HG02852 (cell line): ENCODE results near the gene TTC7B.

Experiments
- ATAC-seq: cut with Tn5 transposase; IDR thresholded peaks from one replicate; pipeline ENCODE4 v1.9.1; 2021; ENCODE audit warnings: mild to moderate bottlenecking, moderate library complexity; ENCODE audit not compliant: unreplicated experiment

Gene TTC7B

DNA sequence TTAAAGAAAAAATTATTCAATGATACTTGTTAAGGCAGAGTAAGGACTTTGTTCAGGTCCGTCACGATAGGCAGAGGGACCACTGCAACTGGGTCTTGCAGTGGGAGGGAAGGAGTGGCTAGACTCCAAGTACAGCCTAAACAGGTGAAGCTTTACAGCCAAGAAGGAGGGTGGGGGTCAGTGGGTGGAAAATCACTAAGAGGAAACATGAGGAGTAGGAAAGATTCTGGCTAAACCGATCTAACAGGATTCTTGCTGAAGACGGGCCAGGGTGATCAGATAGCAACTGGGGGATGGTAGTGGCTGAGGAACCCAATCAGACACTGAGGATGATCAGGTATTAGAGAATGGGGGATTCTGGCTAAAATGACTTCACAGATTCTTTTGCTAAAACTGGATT is 100.2 kb downstream of the TTC7B start:
- no peak for ATAC-seq

DNA sequence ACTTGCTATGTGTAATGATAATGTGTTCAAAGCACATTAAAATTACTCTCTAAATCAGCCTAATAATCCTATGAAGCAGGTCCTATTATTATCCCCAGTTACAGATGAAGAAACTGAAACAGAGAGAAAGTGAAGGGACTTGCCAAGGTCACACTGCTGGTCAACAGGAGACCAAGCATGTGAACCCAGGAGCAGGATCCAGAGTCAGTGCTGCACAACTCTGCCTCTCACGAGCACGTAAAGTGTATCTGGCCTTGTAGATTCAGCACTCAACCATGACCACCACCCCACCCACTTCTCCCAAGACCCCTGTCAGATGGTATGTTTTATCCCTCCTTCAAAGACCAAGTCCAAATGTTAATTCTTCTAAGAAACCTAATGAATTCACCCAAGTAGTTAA is 100.7 kb downstream of the TTC7B start:
- ATAC-seq: no peak

DNA sequence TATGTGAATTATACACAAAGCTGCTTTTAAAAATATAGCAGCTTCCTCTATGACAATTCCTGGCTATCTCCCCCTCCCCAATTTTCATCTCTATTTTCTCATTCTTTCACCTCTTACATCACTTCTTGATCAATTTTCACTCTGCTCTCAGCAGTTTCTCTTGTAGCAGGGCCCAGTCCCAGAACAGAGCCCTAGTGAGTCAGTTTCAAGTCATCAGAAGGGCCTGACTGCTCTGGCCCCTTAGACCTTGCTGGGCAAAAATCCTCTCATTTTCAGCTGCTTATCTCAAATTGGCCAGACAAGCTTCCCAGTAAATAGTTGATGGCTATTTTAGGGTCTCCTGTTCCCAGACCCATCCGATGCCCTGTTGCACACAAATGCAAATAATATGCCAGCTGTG is 101.4 kb downstream of the TTC7B start:
- ATAC-seq: no peak

DNA sequence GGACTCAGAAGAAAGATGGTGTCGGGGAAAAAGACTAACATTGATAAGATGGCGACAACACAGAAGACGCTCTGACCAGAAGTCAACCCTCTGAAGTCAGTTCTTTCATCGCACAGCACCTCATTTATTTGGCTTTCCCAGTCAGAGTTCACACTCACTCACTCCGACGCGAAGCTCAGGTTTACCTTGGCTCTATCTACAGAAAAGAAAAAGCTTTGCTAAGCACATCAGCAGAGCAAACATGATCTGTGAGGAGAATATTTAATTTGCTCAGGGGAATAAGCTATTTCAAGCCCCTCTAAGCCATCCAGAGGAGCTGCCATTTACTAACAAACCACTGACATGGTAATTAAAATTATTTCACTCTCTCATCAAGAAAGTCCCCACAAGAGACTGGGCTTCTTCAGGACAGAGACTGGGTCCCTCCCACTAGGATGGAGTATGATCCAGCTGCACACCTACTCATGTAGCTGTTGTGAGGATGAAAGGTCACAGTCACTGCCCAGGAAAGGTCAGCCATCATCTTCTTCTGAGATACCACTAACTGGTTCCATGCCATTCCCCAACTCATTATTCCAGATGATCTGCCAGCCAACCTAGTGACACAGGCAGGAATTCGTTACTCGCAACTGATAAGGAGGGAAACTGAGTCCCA is 111.4 kb downstream of the TTC7B start:
- ATAC-seq: no peak

DNA sequence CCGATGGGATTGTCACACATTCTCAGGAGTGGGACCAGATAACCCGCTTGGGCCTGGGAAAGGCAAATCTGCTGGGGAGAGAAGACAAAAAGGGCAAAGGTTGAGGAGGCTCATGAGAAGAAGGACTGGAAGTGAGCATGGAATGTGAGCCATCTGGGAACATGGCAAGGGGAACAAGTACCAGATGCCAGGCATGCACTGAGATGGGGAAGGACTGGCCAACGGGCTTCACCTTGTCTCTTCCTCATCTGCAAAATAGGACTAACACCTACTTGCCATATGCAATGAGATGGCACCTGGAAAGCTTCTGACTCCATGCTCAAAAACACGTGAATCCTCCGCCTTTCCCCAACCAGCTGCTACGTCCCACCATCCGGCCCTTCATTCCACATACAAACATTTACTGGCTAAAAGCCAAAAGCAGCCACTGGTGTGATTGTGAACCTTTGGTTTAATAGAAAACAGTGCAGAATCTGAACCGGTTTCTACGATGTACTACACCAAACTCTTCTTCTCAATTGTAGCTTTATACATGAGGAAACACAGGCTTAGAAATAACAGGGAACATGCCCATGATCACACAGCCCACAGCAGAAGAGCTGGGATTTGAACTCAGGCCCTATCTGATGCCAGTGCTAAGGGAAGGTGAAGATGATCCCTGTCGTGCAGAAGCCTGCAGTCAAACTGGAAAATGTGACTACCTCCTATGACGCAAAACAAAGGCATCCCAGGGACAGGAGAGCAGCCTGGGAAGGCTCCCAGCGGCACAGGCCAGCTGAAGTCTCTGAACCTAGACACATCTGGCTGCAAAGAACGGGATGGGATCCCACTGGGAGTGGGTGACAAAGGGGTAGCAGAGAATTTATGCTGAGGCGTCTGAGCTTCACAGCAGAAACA is 112.1 kb downstream of the TTC7B start:
- ATAC-seq: no peak

DNA sequence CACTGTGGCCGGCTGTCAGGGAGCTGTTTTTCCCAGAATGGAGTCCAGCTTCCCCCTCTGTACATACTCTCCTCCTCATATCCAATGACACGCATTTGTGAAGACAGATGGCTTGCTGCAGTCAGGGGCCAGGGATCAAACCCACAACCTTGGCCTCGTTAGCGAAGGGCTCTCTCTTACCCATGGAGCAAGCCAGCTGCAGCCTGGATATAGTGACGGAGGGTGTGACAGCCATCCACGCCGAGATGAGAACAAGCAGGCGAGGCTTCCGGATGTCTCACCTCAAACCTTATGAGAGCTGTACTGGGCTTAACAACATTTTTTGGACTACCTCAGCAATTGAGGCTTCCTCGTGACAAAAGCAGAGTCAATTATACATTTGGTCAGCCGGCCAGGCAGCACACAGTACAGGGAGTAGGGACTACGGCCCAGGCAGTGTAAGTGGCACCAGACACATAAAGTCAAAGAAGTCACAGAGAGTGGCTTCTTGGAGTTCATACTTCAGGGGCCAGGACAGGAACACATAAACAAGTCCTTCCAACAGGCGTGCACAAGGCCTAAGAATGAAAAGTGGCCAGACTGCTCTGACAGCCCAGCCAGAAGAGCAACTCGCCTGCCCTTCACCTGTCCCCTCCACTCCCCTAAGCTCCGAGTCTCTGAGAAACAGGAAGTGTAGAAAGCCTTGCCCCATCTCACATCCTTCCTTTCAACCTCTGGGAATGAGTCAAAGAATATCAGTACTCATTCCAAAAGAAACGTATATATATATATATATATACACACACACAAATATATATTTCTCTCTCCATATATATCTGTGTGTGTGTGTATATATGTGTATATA is 115.1 kb downstream of the TTC7B start:
- no peak for ATAC-seq

DNA sequence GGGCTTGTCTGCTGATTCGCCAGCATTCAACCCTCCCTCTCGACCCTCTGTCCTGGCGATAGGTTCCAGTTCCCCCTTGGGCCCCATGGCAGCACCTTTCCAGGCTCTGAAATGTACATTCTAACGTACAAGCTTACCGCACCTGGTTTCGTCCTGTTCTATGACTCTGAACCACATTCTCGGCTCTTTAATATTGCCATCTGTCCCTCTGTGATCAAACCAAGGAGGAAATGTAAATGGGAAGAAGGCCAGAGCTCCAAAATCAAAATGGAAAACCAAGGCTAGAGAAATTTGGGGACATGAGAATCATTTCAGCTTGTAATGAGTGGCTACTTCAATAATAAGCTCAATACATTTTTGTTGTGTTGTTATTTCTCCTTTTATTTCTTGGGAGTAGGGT is 117.2 kb downstream of the TTC7B start:
- no peak for ATAC-seq

DNA sequence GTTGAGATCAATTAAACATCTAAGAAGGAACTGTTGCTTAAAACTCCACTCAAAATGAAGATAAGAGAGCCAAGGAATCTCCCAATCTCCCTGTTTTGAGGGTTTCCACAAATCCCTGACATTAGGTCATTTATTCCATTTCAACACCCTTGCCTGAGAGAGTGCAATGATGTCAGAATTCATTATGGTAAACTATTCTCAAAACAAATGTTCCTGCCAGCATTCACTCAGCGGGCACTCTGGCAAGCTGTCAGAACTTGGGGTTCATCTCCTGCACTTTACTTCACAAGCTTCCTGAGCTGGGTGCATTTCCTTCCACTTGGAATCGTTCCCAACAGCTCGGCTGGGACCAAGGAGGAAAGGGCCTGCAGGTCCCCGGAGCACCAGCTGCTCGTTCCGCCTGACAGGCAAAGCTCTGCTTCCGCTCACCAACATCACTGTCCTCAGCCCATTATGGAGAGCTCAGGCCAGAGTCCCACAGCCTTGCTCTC is 117.8 kb downstream of the TTC7B start:
- ATAC-seq: no peak

DNA sequence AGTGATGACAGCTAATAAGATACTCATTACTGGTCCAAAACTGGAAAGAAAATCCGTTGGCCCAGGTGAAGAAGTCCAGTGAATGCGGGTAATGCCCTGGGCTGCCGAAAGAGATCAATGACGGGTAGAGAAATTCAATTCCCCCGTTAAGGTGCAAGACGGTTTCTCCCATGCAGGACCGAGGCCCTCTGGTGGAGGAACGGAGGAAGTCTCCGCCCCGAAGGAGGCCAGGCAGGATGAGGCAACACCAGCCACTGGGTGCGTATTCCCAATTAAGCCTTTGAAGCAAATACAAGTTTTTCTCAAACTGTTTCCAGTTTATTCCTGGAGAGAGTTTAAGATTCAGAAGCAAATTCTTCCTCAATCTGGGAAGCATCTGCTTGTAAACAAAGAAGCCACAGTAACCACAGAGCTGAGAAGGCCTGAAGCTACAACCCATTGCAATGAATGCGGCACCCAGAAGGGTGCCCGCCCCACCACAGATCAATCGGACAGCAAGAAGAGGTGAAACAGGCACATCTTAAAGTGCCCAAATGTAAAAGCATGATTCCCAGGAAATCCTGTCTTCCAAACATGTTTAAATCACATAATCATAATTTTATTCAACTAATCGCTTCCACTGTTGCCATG is 118.5 kb downstream of the TTC7B start:
- peak; percentile 59 for ATAC-seq

DNA sequence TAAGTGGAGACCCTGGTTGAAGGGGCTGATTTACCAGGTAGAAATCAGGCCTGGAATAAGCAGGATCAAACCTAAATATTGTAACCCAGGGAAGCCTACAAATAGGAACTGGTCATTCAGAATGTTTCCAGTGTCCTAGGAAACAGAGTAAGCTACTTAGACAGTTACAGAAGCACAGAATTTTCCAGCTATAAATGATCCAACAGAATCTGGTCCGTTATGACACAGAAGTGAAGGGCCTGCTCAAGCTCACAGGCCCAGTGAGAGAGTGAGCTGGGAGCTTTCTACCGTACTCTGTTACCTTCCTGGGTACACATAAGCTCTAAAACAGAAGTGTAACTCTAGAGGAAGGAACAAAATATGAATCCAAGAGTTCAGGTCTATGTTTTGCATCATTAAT is 119.1 kb downstream of the TTC7B start:
- no peak for ATAC-seq

DNA sequence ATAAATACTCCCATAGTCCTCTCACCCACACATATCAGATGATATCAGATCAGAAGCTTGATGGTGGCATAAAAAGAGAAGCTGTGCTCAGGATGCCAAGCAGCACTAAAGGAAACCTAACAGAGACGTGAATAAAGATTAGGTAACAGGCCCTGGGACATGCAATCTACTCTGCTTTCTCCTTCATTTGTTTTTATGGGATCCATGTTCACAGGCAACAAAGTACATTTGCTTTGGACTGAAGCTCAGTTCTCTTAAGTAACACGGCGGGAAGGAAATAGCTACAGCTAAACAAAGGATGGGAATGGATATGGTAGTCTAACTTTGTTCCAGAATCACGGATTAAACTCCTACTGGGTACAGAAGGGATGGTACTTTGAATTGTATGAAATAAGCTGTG is 119.5 kb downstream of the TTC7B start:
- no peak for ATAC-seq

DNA sequence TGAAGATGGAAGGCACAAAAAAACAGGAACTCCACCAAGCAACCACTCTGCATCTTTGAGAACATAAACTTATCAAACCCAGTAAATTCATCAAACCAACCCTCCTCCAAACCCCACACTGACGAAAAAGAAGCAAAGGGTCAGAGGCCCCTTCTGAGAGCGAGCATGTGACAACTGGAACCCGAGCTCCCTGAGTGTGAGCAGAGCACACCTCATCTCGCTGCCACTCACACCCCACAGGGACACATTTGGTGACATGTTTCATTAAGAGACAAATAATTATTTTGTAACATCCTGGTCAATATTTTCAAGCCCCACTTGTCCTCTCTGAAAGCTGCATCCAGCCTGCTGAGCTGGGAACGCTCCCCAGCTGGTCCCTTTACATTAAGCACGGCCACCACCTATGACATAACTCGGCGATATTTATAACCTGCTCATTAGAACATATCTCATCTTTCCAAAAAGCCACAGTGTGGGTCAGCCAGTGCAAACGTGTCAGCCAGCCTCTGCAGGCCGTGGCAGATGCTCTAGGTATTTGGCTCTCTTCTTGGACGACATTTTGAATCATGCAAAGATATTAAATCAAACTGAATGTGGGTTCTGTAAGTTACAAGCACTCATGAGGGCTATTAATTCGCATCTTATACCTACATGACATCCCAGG is 120.1 kb downstream of the TTC7B start:
- no peak for ATAC-seq

DNA sequence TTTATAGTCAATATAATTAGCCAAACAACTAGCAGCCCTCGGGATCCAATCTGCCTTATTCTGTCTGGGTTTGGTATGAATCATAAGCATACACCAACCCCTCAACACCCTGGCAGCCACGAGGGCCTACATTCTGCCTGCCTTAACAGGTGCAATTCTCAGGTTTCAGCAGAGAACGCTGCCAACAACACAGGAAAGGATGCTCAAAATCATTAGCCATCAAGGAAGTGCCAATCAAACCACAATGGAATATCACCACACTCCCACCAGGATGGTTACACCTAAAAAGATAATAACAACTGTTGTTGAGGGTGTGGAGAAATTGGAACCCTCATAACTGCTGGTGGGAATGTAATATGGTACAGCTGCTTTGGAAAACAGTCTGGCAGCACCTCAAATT is 122.8 kb downstream of the TTC7B start:
- ATAC-seq: no peak

DNA sequence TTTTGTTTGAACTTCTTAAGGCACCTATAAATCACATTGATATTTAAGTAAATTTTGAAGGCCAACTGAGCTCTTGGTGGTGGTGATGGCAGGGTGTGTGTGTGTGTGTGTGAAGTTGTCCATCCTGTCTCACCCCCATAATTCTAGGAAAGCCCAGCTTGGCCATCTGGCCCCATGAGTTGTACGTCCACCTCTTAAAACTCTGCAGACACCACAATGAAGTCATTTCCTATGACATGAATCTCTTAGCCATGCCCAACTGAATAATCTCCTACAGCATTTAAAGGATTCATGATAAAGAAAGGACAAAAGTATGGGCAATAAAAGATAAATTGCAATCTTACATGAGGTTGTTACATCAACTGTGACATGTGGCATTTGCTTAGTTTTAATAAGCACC is 123.4 kb downstream of the TTC7B start:
- no peak for ATAC-seq

DNA sequence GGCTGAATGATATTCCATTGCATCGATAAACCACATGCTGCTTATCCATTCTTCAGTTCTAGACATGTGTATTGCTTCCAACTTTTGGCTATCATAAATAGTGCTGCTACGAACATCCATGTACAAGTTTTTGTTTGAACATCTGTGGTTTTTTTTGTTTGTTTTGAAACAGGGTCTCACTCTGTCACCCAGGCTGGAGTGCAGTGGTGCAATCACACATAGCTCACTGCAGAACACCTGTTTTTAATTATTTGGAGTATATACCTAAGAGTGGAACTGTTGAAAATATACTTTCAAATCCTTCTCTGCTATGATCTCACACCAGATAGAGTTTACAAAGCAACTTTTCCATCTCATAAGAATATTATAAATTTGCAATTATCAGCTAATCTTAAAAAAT is 124.2 kb downstream of the TTC7B start:
- no peak for ATAC-seq

DNA sequence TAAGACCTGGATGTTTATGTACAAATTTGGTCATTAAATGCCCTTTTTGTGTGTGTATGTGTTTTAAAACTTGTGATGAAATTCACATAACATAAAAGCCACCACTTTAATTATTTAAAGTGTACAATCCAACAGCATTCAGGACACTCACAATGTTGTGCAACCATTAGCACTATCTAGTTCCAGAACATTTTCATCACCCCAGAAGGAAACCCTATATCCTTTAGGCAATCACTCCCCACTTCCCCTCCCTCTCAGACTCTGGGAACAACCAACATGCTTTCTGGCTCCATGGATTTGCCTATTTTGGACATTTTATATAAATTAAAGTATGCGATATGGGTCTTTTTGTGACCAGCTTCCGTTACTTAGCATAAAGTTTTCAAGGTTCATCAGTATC is 124.6 kb downstream of the TTC7B start:
- ATAC-seq: no peak

DNA sequence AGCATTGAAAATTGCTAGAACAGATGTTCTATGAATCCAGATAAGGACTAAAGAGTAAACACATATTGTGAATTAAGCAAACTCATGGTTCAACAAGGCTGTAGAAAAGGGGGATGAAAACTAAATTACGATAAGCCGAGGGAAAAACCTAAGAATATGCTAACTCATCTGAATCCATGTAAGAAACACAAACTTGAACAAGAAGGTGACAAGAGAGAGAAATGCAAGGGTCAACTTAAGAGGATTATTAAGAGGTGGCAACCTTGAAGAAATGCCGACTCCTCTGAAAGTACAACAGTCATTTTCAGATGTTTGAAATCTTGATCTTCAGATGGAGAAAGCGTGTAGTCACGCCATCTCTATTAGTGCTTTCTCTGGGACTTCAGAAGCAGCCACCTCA is 128.6 kb downstream of the TTC7B start:
- ATAC-seq: no peak

DNA sequence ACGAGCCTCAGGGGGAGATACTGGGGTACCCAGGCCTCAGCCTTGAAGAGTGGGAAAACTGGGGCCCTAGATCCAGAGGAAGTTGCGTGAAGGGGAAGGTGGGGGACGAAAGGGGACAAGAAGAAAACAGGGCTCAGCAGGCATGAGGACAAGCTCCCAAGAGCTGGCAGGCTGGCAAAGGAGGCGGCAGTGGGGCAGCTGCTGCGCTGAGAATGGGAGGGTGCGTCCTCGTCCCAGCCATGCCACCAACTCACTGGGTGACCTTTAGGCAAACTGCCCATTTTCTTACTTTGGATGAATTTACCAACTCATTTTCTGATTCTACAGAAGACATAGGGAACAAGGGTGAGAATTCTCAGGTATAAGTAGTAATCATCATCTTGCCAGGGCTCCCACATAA is 133.6 kb downstream of the TTC7B start:
- no peak for ATAC-seq

DNA sequence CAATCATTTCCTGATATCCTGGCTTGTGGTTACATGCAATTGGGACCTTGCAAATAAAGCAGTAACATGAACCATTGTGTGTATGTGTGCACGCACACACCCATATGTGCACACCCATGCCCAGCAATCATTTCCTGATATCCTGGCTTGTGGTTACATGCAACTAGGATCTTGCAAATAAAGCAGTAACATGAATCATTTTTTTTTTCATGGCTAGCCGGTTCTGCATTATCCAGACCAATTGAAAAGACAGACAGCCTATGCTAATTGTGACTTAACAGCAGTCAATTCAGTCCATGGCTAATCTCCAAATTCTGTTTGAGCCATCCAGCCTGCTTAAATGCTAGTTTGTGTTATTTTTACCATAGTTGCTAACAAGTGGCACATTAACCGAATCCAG is 134.3 kb downstream of the TTC7B start:
- ATAC-seq: no peak

DNA sequence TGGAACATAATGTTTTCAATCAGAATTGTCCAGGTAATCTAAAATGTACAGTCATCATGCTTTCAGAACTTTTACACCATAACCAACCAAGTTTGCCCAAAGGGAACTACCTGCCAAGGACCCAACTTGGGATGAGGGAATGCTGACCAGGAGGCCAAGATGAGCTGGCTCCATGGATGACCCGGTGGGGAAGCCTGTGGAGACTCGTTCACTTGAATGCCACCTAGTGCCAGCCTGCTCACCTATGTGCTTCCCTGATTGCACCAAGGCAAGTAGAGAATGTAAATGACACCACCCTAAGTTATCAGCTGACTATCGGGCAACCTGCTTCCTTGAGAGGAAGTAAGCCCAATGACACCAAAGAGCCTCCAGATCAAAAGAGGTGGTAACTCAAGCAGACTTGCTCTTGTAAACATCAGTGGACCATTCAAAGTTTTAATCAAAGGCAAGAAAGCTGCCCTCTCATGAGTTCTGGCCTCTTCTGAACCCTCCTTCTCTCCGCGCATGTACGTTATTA is 137.3 kb downstream of the TTC7B start:
- no peak for ATAC-seq
